GM08714 (cell line): ENCODE results near the gene FSTL4.
"Not testable (repeated sequence)": the region's sequence is repeated elsewhere in the genome, so short reads cannot be mapped to it uniquely, and the experiment has no call there.

Experiments
- H3K4me3 ChIP-seq: fragments of 200-500 bp; sonication (Bioruptor generic); 2 replicates; pipeline ENCODE4 v1.5.1; 2014; ENCODE audit warnings: mild to moderate bottlenecking, low read length, inconsistent platforms
- ZNF274 ChIP-seq: IDR thresholded peaks from 2 replicates; pipeline ENCODE4 v1.6.1; 2012; ENCODE audit warnings: mild to moderate bottlenecking, low read depth, low read length

FSTL4 gene

GRCh38 chr5:133457439-133458355 is 154.6 kb downstream of the FSTL4 start:
- no peak for TF ChIP-seq ZNF274

GRCh38 chr5:133456933-133457402 is 155.4 kb downstream of the FSTL4 start:
- TF ChIP-seq ZNF274 = no peak
- H3K4me3 ChIP-seq = no peak overlapping the region

More at GRCh38 chr5:133457439-133458355, 154.6 kb downstream of the FSTL4 start:
- no peak overlapping the region for H3K4me3 ChIP-seq

GRCh38 chr5:133455676-133456075 is 156.7 kb downstream of the FSTL4 start:
- no peak for TF ChIP-seq ZNF274
- H3K4me3 ChIP-seq = no peak overlapping the region

GRCh38 chr5:133454442-133454841 is 157.9 kb downstream of the FSTL4 start:
- no peak for TF ChIP-seq ZNF274
- no peak overlapping the region for H3K4me3 ChIP-seq

- no peak for TF ChIP-seq ZNF274
These were observed 158.5 kb downstream of the FSTL4 start for GRCh38 chr5:133453831-133454230.

GRCh38 chr5:133453084-133453780 is 159.1 kb downstream of the FSTL4 start:
- H3K4me3 ChIP-seq = no peak overlapping the region
- TF ChIP-seq ZNF274 = no peak

More at GRCh38 chr5:133453831-133454230, 158.5 kb downstream of the FSTL4 start:
- H3K4me3 ChIP-seq = no peak overlapping the region

- H3K4me3 ChIP-seq = no peak overlapping the region
- no peak for TF ChIP-seq ZNF274
These were observed 160.4 kb downstream of the FSTL4 start for GRCh38 chr5:133451926-133452325.

GRCh38 chr5:133450286-133450685 is 162.1 kb downstream of the FSTL4 start:
- H3K4me3 ChIP-seq = no peak overlapping the region
- TF ChIP-seq ZNF274 = no peak

- H3K4me3 ChIP-seq = no peak overlapping the region
- no peak for TF ChIP-seq ZNF274
These were observed 163.2 kb downstream of the FSTL4 start for GRCh38 chr5:133449181-133449580.

- H3K4me3 ChIP-seq = no peak overlapping the region
These were observed 165.9 kb downstream of the FSTL4 start for GRCh38 chr5:133446440-133446839.

GRCh38 chr5:133445744-133446143 is 166.6 kb downstream of the FSTL4 start:
- no peak for TF ChIP-seq ZNF274
- H3K4me3 ChIP-seq = no peak overlapping the region

More at GRCh38 chr5:133446440-133446839, 165.9 kb downstream of the FSTL4 start:
- no peak for TF ChIP-seq ZNF274

GRCh38 chr5:133445204-133445603 is 167.1 kb downstream of the FSTL4 start:
- not testable (repeated sequence) for H3K4me3 ChIP-seq

- TF ChIP-seq ZNF274 = no peak
- H3K4me3 ChIP-seq = no peak overlapping the region
These were observed 167.6 kb downstream of the FSTL4 start for GRCh38 chr5:133444711-133445110.

- H3K4me3 ChIP-seq = no peak overlapping the region
- no peak for TF ChIP-seq ZNF274
These were observed 171.1 kb downstream of the FSTL4 start for GRCh38 chr5:133441166-133441815.
